Globus pallidus (tissue), 1 donor: ENCODE results near the gene PRKG1.
"Not testable (repeated sequence)": the region's sequence is repeated elsewhere in the genome, so short reads cannot be mapped to it uniquely, and the experiment has no call there.

Source experiments
- DNase-seq: peaks from one replicate; pipeline ENCODE4 v3.0.0-alpha.2; 2015; ENCODE audit warnings: low spot score

Gene PRKG1

GRCh38 chr10:51377932-51378599 lies 303.8 kb downstream of the PRKG1 start:
- DNase-seq: no peak

GRCh38 chr10:51382181-51382580 lies 307.9 kb downstream of the PRKG1 start:
- DNase-seq: no peak

- DNase-seq: no peak
These were observed 310.7 kb downstream of the PRKG1 start for GRCh38 chr10:51384971-51385370.

- DNase-seq: no peak
These were observed 312.1 kb downstream of the PRKG1 start for GRCh38 chr10:51386248-51386885.

- DNase-seq: peak; percentile 53
These were observed 315.4 kb downstream of the PRKG1 start for GRCh38 chr10:51389415-51390321.

GRCh38 chr10:51393006-51393405 lies 318.7 kb downstream of the PRKG1 start:
- not testable (repeated sequence) for DNase-seq

GRCh38 chr10:51394039-51394438 lies 319.8 kb downstream of the PRKG1 start:
- DNase-seq: no peak

GRCh38 chr10:51397244-51397643 lies 323.0 kb downstream of the PRKG1 start:
- DNase-seq: no peak

GRCh38 chr10:51397695-51398094 lies 323.4 kb downstream of the PRKG1 start:
- DNase-seq: peak; percentile 9

- no peak for DNase-seq
These were observed 325.6 kb downstream of the PRKG1 start for GRCh38 chr10:51399840-51400239.

GRCh38 chr10:51400392-51401096 lies 326.3 kb downstream of the PRKG1 start:
- DNase-seq: no peak

- DNase-seq: no peak
These were observed 329.2 kb downstream of the PRKG1 start for GRCh38 chr10:51403521-51403920.

GRCh38 chr10:51405580-51406351 lies 331.5 kb downstream of the PRKG1 start:
- DNase-seq: no peak

GRCh38 chr10:51406581-51406980 lies 332.3 kb downstream of the PRKG1 start:
- DNase-seq: no peak

- DNase-seq: no peak
These were observed 342.2 kb downstream of the PRKG1 start for GRCh38 chr10:51416494-51416893.

- DNase-seq: no peak
These were observed 345.2 kb downstream of the PRKG1 start for GRCh38 chr10:51419196-51420093.

GRCh38 chr10:51421853-51422252 lies 347.6 kb downstream of the PRKG1 start:
- DNase-seq: no peak

- DNase-seq: peak; percentile 31
These were observed 348.2 kb downstream of the PRKG1 start for GRCh38 chr10:51422311-51423120.

- no peak for DNase-seq
These were observed 348.8 kb downstream of the PRKG1 start for GRCh38 chr10:51423121-51423452.

- no peak for DNase-seq
These were observed 351.1 kb downstream of the PRKG1 start for GRCh38 chr10:51425431-51425830.
